HCT116 (cell line): ENCODE results near the gene TTLL10. TPM values are rescaled to one million over a fixed set of nuclear protein-coding genes. Genes with fewer than 3 reads are reported as not detected.

Experiments used
- ATAC-seq: fragments of 200-7000 bp; cut with Tn5 transposase; 2 replicates; pipeline ENCODE4 v1.9.1; 2020; ENCODE audit warnings: mild to moderate bottlenecking, moderate library complexity
- BruUV-seq: library from RNA; stranded (reverse); fragments of 400-500 nt; replicated peaks from 2 replicates; lab custom pipeline; 2021; lab: Mats Ljungman, UMichigan
- CTCF ChIA-PET: fragments of 300-600 bp; sonication (Branson Sonifier 250); formaldehyde crosslinking; loops from one replicate; lab custom pipeline; 2021; ENCODE audit warnings: antibody characterized with exemption; lab: Charles Lee
- POLR2A ChIA-PET: fragments of 300-600, 350-600 bp; sonication (Branson Sonifier 250); formaldehyde crosslinking; loops from one replicate; lab custom pipeline; 2021; ENCODE audit warnings: antibody characterized with exemption; lab: Charles Lee
- RAD21 ChIA-PET, 2 experiments: fragments of 300-600 bp; sonication (Branson Sonifier 250); formaldehyde crosslinking; loops; one replicate each; lab custom pipeline; 2023; ENCODE audit warnings: low total read pairs in 2 of 2; ENCODE audit not compliant: uncharacterized antibody in 2 of 2, unreplicated experiment in 2 of 2, low non-redundant PET in 1 of 2; lab: Charles Lee
- DNase-seq: peaks from one replicate; pipeline ENCODE4 v3.0.0-alpha.2; 2010; ENCODE audit warnings: low read depth, low spot score
- H2AFZ ChIP-seq: fragments of 200-600 bp; shearing (Covaris generic), sonication (generic); 2 replicates; pipeline ENCODE4 v1.6.1; 2017; ENCODE audit warnings: low read depth, mixed run types, mixed read lengths, antibody characterized with exemption, low read length; ENCODE audit not compliant: poor library complexity, severe bottlenecking
- H3K27ac ChIP-seq: 2 replicates; pipeline ENCODE4 v1.5.1; 2012; ENCODE audit warnings: low read depth, low read length
- H3K27me3 ChIP-seq: fragments of 200-600 bp; sonication (generic); 2 replicates; pipeline ENCODE4 v1.6.1; 2016; ENCODE audit warnings: mixed run types, low read length, mixed read lengths; ENCODE audit not compliant: insufficient read depth
- H3K36me3 ChIP-seq, 2 experiments: fragments of 200-500 bp in 1 of 2; fragments of 200-600 bp in 1 of 2; sonication (Bioruptor generic) in 1 of 2; sonication (generic) in 1 of 2; 2 replicates each; pipeline versions ENCODE4 v1.5.1 to v1.6.1; 2014 to 2016; ENCODE audit warnings: low read length in 2 of 2, inconsistent platforms in 1 of 2, mixed read lengths in 1 of 2, mixed run types in 1 of 2; ENCODE audit not compliant: insufficient read depth in 2 of 2, control insufficient read depth in 1 of 2
- H3K4me1 ChIP-seq, 2 experiments: fragments of 200-600 bp in 1 of 2; sonication (generic) in 1 of 2; 2 replicates each; pipeline versions ENCODE4 v1.5.1 to v1.6.1; 2012 to 2017; ENCODE audit warnings: low read length in 2 of 2, inconsistent platforms in 1 of 2, mild to moderate bottlenecking in 1 of 2, mixed read lengths in 1 of 2, mixed run types in 1 of 2, moderate library complexity in 1 of 2; ENCODE audit not compliant: insufficient read depth in 2 of 2, control insufficient read depth in 1 of 2
- H3K4me2 ChIP-seq: fragments of 200-600 bp; sonication (generic); 2 replicates; pipeline ENCODE4 v1.6.1; 2017; ENCODE audit warnings: mixed run types, low read length, mixed read lengths
- H3K4me3 ChIP-seq, 2 experiments: fragments of 200-600 bp in 1 of 2; sonication (generic) in 1 of 2; replicated peaks in 1 of 2; 2 replicates each; pipeline ENCODE4 v1.5.1; 2011 to 2016; ENCODE audit warnings: low read length in 2 of 2, control low read depth in 1 of 2, low read depth in 1 of 2, mild to moderate bottlenecking in 1 of 2, mixed read lengths in 1 of 2, mixed run types in 1 of 2
- H3K79me2 ChIP-seq: fragments of 200-600 bp; sonication (generic); 2 replicates; pipeline ENCODE4 v1.6.1; 2017; ENCODE audit warnings: mild to moderate bottlenecking, mixed run types, low read length, moderate library complexity, mixed read lengths; ENCODE audit not compliant: insufficient read depth
- H3K9ac ChIP-seq: fragments of 200-600 bp; sonication (generic); 2 replicates; pipeline ENCODE4 v1.6.1; 2016; ENCODE audit warnings: low read length, mixed read lengths
- H3K9me2 ChIP-seq: fragments of 200-600 bp; sonication (generic), shearing (Covaris generic); 2 replicates; pipeline ENCODE4 v1.6.1; 2017; ENCODE audit warnings: mixed run types, mild to moderate bottlenecking, moderate library complexity; ENCODE audit not compliant: insufficient read depth
- H3K9me3 ChIP-seq, 2 experiments: fragments of 200-500 bp in 1 of 2; fragments of 200-600 bp in 1 of 2; sonication (Bioruptor generic) in 1 of 2; sonication (generic) in 1 of 2; 2 replicates each; pipeline ENCODE4 v1.6.1; 2014 to 2017; ENCODE audit warnings: low read length in 2 of 2, mixed read lengths in 2 of 2, inconsistent platforms in 1 of 2, low read depth in 1 of 2, mild to moderate bottlenecking in 1 of 2, mixed run types in 1 of 2, moderate library complexity in 1 of 2; ENCODE audit not compliant: control insufficient read depth in 1 of 2, insufficient read depth in 1 of 2
- H4K20me1 ChIP-seq: fragments of 200-600 bp; sonication (generic), shearing (Covaris generic); 2 replicates; pipeline ENCODE4 v1.6.1; 2017; ENCODE audit warnings: mixed run types, mild to moderate bottlenecking, moderate library complexity; ENCODE audit not compliant: insufficient read depth
- FOSL1 ChIP-seq: IDR thresholded peaks from 2 replicates; pipeline ENCODE4 v1.6.1; 2012; ENCODE audit warnings: low read depth
- JUND ChIP-seq: IDR thresholded peaks from 2 replicates; pipeline ENCODE4 v1.6.1; 2012
- REST ChIP-seq: IDR thresholded peaks from 2 replicates; pipeline ENCODE4 v1.6.1; 2012; ENCODE audit warnings: low read depth
- SIN3A ChIP-seq: IDR thresholded peaks from 2 replicates; pipeline ENCODE4 v1.6.1; 2012; ENCODE audit warnings: low read depth
- TCF7L2 ChIP-seq: IDR thresholded peaks from 2 replicates; pipeline ENCODE4 v1.7.0; 2011; ENCODE audit warnings: borderline replicate concordance, inconsistent platforms; ENCODE audit not compliant: insufficient read depth, insufficient read length; ENCODE audit errors: extremely low read depth
- ZBTB33 ChIP-seq: IDR thresholded peaks from 2 replicates; pipeline ENCODE4 v1.6.1; 2011; ENCODE audit warnings: mild to moderate bottlenecking, low read length, moderate library complexity; ENCODE audit not compliant: insufficient replicate concordance; ENCODE audit errors: extremely low read depth
- ZNF274 ChIP-seq: fragments of 200-500 bp; sonication (Bioruptor generic); IDR thresholded peaks from 2 replicates; pipeline ENCODE4 v1.6.1; 2014; ENCODE audit warnings: mild to moderate bottlenecking, low read depth, low read length, inconsistent platforms
- intact Hi-C: fragments of 100-400 bp; cut with micrococcal nuclease; formaldehyde crosslinking; loops from 2 replicates; pipeline ENCODE4 v1.10.0; 2022
- total RNA-seq: library from RNA; stranded (reverse); gene quantifications from one replicate; pipeline ENCODE4 v1.2.1, GENCODE V29; 2021; ENCODE audit not compliant: unreplicated experiment

Gene TTLL10
- total RNA-seq, 1 experiment from 2014 or later, result 0.10 TPM

- peaks cover 82% of the 10 kb centered on the region for H3K79me2 ChIP-seq
- H4K20me1 ChIP-seq, result no peaks in the 10 kb centered on the region
- CTCF ChIA-PET, result no interaction called here
- no peaks in the 10 kb centered on the region for H3K9me2 ChIP-seq
- H3K4me2 ChIP-seq, result no peak overlapping the region
- H3K36me3 ChIP-seq, result peaks cover 19 to 30% of the 10 kb centered on the region in 2 experiments
- no peak overlapping the region for H2AFZ ChIP-seq
- H3K27me3 ChIP-seq, result no peaks in the 10 kb centered on the region
- no peak for DNase-seq
- H3K9me3 ChIP-seq, result no peaks in the 10 kb centered on the region
- TF ChIP-seq ZNF274 (no peak), SIN3A (no peak), ZBTB33 (no peak), TCF7L2 (no peak), JUND (no peak), REST (no peak), FOSL1 (no peak)
- TF ChIP-seq, all 23 proteins: peak for 0
- Histone ChIP-seq H3K9ac (no peak overlapping the region), H3K4me3 (no peak overlapping the region), H3K27ac (peak overlapping the region; percentile 18; the same call in 1 of the 2 replicates), H3K4me1 (peaks cover 3 to 11% of the 10 kb centered on the region in 2 experiments; a peak in 1 of 4 replicates)
- intact Hi-C loops, result no loop called here
- ATAC-seq, result no peak
- ChIA-PET RAD21 (no interaction called here), POLR2A (no interaction called here)
- BruUV-seq, result no TSS peak
These were observed 53.7 kb downstream of the TTLL10 start for GRCh38 chr1:1227386-1227785.
